Dermis microvascular lymphatic vessel endothelial cell (primary cell): ENCODE results near the gene PIP4K2A. TPM values are rescaled to one million over a fixed set of nuclear protein-coding genes. Genes with fewer than 3 reads are reported as not detected.

Experiments
- DNase-seq, 2 donors: peaks; one replicate each; pipeline versions ENCODE4 v3.0.0 to v3.0.0-alpha.2; 2010; ENCODE audit warnings: low read depth in 2 of 2
- total RNA-seq: library from RNA; depleted of rRNA; stranded (reverse); fragments of >200 nt; gene quantifications from 2 replicates; pipeline ENCODE4 v1.2.1, GENCODE V29; 2014

The PIP4K2A gene
- total RNA-seq, 1 donor from 2014 or later = 27.0 TPM

DNA sequence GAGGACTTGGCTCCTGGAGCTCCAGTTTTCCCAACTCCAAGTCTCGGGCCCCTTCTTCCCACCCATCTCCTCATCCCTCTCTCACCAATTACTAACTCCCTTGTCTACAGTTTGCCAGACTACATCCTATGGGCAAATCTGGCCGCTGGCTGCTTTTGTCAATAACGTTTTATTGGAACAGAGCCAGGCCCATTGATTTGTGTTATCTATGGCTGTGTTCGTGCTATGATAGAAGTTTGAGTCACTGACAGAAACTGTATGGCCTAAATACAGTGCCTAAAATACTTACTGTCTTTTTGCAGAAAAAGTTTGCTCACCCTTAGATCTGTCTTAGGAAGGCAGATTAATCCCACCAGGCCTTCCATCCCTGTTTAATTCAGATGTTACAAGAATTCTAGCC, 71.3 kb downstream of the PIP4K2A start:
- DNase-seq = no peak

DNA sequence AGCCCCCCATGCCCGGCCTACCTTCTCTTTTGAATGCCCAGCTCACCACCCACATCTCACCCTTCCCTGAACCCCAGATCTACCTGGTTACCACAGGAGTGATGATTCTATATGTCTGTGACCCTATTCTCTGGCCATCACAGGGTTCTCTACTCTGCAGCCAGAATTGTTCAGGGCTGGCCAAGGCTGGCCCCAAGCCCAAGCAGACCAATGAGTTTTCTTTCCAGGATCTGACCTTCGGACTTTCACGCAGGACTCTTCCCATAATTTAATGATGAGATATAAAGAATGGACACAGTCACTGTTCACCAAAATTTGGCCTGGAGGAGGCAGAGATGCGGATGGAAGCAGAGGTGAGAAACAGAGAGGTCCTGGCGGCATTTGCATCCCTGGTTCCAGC, 72.6 kb downstream of the PIP4K2A start:
- no peak for DNase-seq

DNA sequence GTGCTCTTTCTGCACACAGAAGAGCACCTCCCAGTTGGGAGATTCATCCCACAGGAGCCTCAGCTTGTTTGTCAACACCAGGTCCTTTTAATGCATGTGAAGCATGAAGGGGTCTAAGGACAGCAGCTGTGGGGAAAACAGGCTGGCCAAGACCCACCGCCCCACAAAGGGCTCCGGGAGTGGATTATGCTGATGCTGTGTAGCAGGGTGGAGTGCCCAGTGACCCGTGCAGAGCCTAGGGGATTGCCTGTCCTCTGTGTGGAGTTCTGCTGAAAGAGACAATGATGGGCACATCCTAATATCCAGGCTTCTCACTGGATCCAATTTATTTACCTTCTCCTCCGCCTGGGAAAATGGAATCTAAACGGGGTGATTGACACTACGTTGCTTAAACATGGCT, 74.0 kb downstream of the PIP4K2A start:
- no peak for DNase-seq

DNA sequence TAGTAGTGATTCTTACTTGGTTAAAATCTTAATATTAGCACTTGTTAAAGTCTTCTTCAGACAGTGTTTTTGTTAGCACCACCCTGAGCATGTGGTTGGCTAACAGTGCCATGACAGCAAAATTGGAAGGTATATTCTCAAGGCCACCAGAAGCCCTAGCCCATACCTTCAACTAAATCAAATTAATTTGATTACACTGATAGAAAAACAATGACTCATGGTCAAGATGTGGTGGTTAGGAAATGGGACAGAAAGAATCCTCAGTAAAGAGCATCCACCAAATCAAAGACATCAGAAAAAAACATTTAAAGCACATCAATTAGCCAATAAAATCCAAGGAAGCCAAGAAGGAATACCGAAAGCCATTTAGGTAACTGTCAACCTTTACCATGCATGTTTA, 75.5 kb downstream of the PIP4K2A start:
- no peak for DNase-seq

DNA sequence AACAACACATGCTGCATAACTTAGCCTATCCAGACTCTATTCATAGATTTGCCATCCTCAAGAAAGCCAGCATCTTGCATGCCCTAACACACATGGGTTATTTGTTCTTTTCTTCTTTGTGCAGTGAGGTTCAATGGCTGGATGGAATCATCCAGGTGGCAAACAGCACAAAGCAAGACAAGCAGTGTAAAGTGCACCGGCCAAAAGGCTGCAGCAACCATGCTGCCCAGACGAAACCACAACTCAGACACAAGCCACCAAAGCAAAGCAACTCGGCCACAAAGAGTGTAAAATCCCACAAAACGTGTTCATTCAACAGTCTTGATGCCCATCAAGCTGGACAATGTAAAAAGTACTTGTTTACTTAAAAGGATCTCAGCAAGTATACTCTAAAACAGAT, 76.9 kb downstream of the PIP4K2A start:
- no peak for DNase-seq

DNA sequence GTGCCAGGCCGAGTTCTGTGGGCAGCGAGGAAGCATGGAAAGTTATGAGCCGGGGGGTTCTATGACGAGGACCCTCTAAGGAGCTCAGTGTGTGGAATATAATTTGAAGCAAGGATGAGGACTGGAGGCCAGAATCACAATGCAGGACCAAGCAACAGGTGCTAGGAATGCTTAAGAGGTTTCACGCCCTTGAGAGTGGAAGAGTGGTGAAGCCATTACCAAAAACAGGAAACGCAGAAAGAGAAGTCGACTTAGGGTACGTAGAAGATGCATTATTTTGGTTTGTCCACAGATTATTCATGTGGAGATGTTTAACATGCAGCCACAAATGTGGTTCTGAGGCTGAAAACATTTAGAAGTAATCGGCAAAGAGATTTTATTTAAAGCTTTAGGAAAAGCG, 78.7 kb downstream of the PIP4K2A start:
- no peak for DNase-seq

DNA sequence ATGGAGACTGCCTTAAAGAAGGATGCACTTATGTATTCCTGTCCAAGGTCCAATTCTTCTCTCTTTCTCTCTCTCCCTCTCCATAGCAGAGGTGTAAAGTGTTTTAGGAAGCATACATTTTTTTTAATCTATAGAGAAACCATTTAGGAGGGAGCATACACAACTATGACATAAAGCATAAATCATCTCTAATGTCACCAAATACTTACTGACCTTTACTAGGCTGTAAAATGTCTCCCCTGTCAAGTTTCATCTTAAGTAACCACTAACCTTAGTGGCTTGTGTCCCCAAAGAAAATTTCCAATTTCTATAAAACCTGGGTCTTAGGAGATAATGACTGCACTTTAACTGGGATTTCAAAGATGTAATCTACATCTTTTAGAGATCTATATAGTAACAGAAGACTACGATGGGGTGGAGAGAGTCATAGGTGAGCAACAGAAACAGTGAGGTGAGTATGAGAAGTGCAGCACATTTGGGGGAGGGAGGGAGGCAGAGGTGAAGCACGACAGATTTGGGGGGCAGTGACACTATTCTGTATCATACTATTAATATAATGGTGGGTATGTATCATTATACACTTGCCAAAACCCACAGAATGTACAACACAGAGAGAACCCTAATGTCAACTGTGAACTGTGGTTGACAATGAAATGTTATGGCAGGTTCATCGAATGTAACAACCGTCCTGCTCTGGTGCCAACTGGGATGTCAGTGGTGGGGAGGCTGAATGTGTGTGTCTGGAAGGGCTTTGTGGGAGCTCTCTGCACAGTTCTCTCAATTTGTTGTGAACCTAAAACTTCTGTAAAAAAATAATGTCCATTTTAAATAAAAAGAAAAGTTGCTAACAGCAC, 79.5 kb downstream of the PIP4K2A start:
- DNase-seq = no peak

DNA sequence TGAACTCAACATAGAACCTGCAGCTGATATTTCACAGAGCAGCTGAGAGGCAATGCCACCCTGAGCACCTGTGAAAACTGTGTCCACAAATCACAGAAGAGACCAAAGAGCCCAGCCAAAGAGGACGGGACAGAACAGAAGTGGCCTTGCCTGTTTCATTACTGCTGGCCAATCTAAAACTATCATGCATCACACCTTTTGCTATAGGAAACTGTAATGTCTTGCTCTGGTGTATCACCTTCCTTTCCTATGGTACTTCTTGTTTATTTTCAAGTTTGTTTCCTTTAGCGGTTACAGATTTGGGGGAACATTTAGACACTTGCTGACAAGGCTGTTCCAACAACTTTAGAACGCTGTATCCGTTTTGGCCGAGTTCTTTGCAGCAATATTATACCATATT, 80.3 kb downstream of the PIP4K2A start:
- DNase-seq = no peak

DNA sequence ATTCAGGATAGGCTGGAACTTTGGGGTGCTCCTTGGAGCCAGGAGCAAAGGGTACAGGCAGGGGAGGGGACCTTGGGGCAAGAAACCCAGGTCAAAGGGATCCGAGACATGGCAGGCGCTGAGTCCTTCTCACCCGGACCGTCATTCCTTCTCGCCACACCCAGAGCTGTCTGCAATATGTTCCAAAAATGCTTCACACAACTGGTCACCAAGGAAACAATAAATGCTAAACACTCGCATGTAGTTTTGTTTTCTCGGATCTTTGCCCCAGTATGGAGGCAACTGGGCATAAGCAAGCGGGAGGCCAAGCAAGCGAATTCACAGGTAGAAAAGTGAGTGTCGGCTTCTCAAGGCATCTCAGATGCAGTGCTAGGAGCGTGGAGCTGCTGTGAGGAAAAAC, 80.8 kb downstream of the PIP4K2A start:
- no peak for DNase-seq

DNA sequence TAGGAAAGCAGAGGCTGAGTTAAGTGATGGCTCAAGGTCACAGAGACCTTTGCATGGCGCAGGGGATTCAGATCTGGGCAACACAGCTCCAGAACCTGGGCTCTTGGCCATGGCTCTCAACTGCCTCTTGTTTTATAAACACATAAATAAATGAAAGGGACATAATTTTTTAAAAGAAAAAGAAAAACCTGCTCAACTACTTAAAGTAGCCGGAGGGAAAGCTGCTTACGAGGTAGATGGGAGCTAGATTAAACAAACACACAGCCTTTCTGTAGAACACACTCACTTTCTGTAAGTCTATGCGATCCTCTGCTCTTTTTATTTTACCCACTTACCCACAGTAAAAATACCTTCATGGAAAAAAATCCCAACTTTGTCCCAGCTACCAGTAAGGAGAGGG, 81.3 kb downstream of the PIP4K2A start:
- DNase-seq = no peak

DNA sequence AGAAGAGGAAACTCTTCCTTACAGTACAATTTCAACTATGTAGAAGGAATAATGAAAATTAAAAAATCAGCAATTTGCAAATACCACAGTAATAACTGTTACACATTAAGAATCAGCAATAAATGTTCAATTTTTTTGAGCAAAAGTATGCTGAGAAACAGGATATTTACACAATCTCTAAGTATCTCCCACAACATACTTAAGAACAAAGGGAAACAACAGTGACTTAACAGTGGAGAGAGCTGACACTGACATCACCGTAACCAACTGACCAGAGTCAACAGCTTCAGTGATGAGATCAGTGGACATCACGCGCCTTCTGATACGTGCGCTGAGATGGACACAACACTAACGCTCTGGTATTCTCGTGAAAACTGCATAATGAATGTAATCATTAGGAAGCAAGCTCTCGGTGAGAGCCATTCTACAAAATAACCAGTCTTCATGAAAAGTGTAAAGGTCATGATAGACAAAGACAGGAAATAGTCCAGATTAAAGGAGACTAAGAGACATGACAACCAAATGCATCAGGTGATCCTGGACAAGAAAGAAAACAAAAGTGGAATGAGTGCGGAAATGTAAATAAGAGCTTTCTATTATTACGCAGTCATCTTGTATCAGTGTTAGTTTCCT, 82.6 kb downstream of the PIP4K2A start:
- DNase-seq = peak; percentile 94 to 98

DNA sequence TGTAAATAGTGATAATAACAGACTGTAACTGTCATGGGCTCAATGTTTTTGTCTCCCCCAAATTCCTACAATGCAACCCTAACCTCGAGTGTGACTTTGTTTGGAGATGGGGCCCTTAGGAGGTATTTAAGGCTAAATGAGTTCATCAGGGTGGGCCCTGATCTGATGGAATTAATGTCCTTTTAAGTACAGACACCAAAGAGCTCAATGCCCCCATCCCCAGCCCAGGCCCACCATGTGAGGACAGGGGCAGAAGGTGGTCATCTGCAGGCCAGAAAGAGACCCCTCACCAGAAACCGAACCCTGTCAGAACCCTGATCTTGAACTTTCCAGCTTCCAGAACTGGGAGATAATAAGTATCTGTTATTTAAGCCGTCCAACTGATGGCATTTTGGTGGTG, 83.2 kb downstream of the PIP4K2A start:
- no peak for DNase-seq

DNA sequence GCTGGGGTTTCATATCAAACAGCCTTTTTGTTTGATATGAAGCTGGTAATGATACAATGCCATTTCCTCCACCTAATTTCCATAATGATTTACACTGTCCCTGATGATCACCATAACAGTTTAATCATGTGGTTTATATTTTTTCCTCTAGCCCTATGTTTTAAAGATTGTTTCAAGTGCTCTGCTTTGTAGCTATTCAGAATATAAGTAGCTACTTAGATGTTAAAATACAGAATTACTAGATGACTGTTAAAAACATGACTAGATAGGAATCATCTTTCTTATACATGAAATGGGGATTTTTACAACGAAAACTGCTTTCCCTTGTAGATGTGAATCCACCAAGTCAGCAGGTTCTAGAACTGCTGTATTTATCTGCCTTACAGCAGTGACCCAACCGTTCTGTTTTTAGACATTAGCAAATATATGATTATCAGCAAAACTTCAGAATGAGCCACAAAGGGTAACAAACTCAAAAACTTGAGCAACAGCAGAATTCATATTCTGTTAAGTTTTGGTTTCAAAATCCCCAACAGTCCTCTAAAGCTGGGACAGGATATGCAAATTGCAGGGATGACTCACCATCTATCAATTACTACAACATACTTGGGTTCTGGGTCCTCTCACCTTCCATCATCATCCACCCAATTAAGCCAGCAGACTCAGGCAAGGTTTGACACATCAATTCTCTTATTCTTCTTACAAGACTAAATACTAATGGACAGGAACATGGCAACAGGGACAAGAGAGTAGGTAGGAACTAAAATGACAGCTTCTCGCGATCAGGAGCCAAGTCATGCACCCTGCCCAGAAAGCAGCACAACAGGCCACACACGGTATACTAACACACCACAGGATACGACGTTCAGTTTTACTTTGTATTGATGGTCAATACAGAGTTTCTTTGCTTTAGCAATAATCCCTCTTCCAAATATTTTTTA, 83.9 kb downstream of the PIP4K2A start:
- DNase-seq = peak in 1 of 2 donors; percentile 45

DNA sequence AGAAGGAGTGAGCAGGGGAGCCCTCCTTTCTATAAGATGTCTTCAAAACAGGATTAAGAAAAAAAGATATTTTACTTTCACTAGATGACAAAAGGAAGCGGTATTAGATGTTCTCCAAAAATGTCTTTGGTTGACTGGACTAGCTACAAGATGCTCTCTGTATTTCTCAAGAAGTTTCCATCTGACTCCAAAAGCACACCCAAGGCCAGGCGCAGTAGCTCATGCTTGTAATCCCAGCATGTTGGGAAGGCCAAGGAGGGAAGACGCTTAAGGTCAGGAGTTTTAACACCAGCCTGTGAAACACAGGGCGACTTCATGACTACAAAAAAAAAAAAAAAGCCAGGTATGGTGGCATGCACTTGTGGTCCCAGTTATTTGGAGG, 84.5 kb downstream of the PIP4K2A start:
- no peak for DNase-seq

DNA sequence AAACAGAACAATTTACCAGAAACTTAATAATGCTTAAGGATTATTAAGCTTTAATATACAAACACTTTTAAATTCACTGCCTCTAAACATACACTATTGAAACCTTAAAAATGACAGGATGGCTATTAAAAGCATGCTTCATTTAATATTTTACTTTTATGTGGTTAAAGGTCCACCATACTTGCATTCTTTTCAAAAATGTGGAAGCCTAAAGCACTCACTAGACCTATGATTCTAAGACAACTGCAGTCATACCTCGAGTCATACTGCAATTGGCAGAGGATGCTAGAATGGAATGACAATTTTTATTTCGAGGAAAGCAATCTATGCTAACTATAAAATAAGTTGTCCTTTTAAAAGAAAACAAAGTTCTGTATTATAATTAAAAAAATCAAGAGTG, 85.3 kb downstream of the PIP4K2A start:
- no peak for DNase-seq

DNA sequence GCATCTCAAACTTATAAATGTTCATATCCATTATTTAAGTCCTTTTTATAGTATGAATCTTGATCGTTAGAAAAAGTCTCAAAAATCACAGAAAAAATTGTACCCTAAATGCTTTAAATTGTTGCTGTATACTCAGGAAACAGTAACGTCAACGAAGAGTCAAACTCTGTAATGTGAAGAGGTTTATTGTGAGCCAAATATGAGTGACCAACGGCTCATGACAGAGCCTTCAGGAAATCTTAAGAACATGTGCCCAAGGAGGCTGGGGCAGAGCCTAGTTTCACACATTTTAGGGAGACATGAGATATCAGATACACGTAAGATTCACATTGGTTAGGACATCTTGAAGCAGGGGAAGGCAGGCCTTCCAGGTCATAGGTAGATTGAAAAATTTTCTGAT, 86.1 kb downstream of the PIP4K2A start:
- DNase-seq = no peak

DNA sequence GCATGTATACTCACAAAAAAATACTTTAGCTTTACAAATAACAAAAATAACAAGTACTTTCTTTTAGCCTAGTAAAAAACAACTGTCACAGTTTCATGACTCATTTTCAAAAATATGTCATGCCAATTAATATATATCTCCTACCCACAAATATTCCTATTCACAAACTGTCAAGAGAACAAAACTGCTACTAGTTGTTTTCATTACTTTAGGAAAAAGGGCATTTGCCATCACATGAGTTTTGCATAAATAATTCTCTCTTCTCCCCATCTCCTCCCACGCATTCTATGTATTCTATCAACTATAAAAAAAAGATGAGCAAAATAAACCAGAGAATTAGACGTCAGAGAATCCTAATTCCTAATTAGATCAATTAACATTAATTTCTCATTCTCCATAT, 87.6 kb downstream of the PIP4K2A start:
- DNase-seq = peak in 1 of 2 donors; percentile 43

DNA sequence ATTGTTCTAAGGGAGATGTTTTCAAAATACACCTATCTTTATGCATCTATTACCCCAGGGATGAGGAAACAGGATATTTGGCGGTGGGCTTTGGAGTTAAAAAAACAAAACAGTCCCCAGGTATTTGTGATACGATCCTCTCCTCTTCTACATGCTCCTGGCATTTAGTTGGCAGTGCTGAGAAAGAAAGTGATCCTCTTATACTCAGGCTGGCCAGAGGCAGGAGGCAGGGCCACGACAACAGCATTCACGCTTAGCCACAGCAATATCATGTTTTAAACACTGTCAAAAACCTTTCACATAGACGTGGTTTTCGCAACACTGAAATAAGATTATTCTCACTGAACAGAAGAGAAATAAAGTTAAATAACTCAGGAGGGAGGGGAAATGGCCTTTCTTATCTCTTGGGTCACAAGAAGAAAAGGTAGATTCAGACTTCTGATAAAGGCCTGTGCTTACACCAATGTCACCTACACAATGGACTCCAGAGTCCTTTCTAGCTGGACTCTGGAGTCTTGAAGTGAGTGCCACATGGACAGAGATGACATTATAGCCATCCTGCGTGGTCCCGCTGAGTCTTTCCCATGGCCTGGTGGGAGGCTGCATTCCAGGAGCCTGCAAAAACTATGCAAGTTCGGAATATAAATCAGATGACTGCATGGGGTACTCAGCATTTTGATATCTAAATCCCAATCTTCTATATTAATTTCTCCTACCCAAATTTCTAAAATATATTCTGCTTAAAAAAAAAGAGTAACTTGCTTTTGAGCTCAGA, 88.7 kb downstream of the PIP4K2A start:
- DNase-seq = peak in 1 of 2 donors; percentile 39

DNA sequence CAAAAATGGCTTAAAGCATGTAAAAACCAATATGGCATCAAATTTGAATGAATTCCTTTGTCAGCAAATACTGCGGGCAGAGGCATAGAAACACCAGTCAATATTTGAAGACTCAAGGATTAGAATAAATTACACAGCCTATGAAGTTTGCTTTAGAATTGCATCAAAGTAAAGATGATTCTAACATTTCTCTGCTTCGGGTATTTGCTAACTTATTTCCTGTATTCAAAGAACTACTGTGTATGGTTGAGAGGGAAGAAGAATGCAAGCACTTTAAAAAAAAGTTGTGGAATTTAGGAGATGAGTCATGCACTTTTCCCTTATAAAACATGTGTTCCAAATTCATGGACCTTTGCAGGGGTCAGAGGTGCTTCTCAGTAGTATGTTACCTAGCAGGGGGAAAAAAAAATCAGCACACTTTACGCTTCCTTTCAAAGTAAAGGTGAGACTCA, 90.1 kb downstream of the PIP4K2A start:
- DNase-seq = peak; percentile 71 to 81

DNA sequence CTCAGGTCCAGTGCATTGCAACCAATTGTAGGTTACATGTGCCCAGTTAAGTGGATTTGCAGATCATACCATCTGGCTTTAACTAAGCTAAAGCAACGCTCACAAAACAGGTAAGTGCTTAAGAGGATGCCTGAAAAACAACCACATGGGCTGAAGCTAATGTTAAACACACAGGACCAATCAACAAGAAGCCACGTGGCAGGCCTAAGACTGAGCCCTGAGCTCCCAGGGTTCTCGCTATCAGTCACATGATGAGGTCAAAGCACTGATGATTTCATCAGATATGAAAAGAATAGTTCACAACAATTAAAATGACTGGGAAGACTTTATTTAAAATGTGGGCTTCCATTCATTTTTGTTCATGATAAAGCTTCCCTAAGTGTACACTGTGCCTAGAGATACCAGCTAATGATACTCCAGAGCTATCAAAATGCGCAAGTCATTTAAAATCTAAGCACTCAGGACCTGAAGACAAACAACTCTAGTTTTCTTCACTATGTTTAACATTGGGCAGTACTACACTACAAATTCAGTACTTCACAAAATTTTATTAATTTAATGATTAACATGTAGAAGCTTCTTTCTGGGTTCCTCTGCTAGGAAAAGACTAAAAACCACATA, 90.6 kb downstream of the PIP4K2A start:
- no peak for DNase-seq
